Measurements from ENCODE around the gene JOSD1. TPM values are rescaled to one million over a fixed set of nuclear protein-coding genes. Genes with fewer than 3 reads are reported as not detected.
A peak's percentile ranks its signal among the peaks of the same experiment; 100 is the strongest.

The JOSD1 gene
- total and polyA plus RNA-seq, 2 donors (not counting 1 experiment from before 2014, with no cell fraction given) = 78.7 to 94.8 TPM

DNA sequence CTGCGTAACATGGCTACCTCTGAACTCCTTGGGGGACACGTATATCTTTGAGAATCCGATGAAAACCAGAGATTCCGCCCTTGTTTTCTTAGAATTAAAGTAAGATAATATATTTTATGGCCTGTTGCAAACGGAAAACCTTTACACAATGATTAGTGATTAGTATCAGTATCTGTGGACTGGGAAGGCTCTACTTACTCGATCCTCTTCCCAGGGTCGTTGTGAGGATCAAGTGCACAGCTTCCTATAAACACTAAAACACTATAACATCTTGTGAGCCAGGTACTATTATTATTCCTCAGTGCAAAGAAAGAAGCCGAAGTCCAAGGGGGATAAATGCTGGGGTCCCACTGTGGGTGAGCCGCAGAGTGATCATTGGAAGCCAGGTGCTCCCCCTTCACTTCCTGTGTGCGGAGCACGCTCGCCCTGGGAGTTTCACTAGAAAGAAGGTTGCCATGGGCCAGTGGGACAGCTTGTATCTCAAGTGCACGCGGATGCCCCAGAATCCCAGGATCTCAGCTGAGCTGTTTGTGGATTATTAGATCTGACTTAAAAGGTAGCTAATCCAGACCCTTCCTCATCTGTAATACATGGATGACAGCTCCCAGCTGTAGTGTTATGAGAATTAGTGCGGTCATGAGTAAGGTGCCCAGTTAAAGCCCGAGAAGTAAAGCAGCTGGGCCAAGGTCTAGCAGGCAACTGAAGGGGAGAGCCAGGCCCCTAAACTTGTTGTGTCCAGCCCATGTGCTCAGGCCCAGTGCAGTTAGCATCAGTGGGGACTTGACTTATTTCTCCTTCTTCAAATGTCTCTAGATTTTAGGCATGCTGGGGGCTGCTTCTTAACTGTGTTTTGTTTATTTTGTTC is 43.5 kb downstream of the JOSD1 start:
- no peaks in the 10 kb centered on the region for H4K20me1 ChIP-seq (ENCODE audit: control insufficient read depth, insufficient read depth, low read length, poor library complexity, severe bottlenecking)
- peak; percentile 12 for ATAC-seq (ENCODE audit: low read depth)
- H3K27me3 Mint-ChIP-seq = no peaks in the 10 kb centered on the region
- CTCF ChIA-PET = interaction anchor here (0.6 to 2.9 kb wide), 4 partner anchors 10 to 605 kb away, joined by 4 to 16 read pairs (median 5); partner anchors contain the start of gene TOMM22
- intact Hi-C loops (cut with micrococcal nuclease) = loop anchor here (10.0 kb wide), 1 partner anchor 152 kb away; the partner anchor contains the start of gene DDX17
- POLR2A ChIA-PET = interaction anchor here (0.6 to 1.5 kb wide), 3 partner anchors 24 to 396 kb away, joined by 3 to 9 read pairs (median 6); partner anchors contain the start of genes DMC1 and TOMM22
- peak overlapping the region; percentile 99 for H3K27ac Mint-ChIP-seq
- H3K4me2 ChIP-seq (replicated peaks; ENCODE audit: low read depth, low read length, poor library complexity, severe bottlenecking) = peak overlapping the region; percentile 83
- no peaks in the 10 kb centered on the region for H3K27me3 ChIP-seq (replicated peaks in 1 of 4; ENCODE audit: control extremely low read depth in 1 of 4, control insufficient read depth in 3 of 4, insufficient read depth in 4 of 4, low read length in 3 of 4)
- peaks cover 16% of the 10 kb centered on the region for H3K79me2 ChIP-seq (ENCODE audit: control insufficient read depth, insufficient read depth, low read length)
- peaks cover 13 to 15% of the 10 kb centered on the region in 2 donors for H3K4me1 ChIP-seq (ENCODE audit: control insufficient read depth in 2 of 2, insufficient read depth in 2 of 2, low read length in 2 of 2)
- H3K9me3 Mint-ChIP-seq (ENCODE audit: insufficient read depth) = no peaks in the 10 kb centered on the region
- no peak for TF ChIP-seq EZH2 (IDR thresholded peaks at IDR 0.05; ENCODE audit: borderline replicate concordance, insufficient read depth, low read depth, low read length, poor library complexity, severe bottlenecking)
- TF ChIP-seq, protein P1, sequence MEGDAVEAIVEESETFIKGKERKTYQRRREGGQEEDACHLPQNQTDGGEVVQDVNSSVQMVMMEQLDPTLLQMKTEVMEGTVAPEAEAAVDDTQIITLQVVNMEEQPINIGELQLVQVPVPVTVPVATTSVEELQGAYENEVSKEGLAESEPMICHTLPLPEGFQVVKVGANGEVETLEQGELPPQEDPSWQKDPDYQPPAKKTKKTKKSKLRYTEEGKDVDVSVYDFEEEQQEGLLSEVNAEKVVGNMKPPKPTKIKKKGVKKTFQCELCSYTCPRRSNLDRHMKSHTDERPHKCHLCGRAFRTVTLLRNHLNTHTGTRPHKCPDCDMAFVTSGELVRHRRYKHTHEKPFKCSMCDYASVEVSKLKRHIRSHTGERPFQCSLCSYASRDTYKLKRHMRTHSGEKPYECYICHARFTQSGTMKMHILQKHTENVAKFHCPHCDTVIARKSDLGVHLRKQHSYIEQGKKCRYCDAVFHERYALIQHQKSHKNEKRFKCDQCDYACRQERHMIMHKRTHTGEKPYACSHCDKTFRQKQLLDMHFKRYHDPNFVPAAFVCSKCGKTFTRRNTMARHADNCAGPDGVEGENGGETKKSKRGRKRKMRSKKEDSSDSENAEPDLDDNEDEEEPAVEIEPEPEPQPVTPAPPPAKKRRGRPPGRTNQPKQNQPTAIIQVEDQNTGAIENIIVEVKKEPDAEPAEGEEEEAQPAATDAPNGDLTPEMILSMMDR (IDR thresholded peaks at IDR 0.05) = no peak
- peak overlapping the region; percentile 85 for H2AFZ ChIP-seq (ENCODE audit: insufficient read depth, low read depth, low read length, poor library complexity, severe bottlenecking)
- no peaks in the 10 kb centered on the region for H3K9me3 ChIP-seq (ENCODE audit: control extremely low read depth in 1 of 3, control insufficient read depth in 2 of 3, insufficient read depth in 1 of 3, low read length in 2 of 3)
- WGBS (ENCODE audit: insufficient coverage) = 10% methylated on average over 9 of the region's 16 CpGs
- DNase-seq = peak; percentile 53
- H3K36me3 ChIP-seq (replicated peaks in 1 of 2; ENCODE audit: control extremely low read depth in 1 of 2, control insufficient read depth in 1 of 2, extremely low read depth in 1 of 2, insufficient read depth in 2 of 2, low read length in 1 of 2) = no peaks in the 10 kb centered on the region
- H3K27ac ChIP-seq (ENCODE audit: low read length in 2 of 2) = peak overlapping the region; percentile 78 to 98
- H3K4me3 Mint-ChIP-seq = peak overlapping the region; percentile 94
- H3K9ac ChIP-seq (ENCODE audit: low read length) = peak overlapping the region; percentile 82
- H3K4me1 Mint-ChIP-seq = peaks cover 15% of the 10 kb centered on the region
- peak overlapping the region; percentile 75 to 89 (median 85) for H3K4me3 ChIP-seq (ENCODE audit: control extremely low read depth in 1 of 5, extremely low read depth in 1 of 5, insufficient read depth in 1 of 5, low read depth in 2 of 5, low read length in 4 of 5)
